IMR-90 (cell line): Measurements from ENCODE around the gene KCNN3. TPM values are rescaled to one million over a fixed set of nuclear protein-coding genes. Genes with fewer than 3 reads are reported as not detected.

Experiments
- ATAC-seq: fragments of 200-7000 bp; cut with Tn5 transposase; 2 replicates; pipeline ENCODE4 v1.9.1; 2020; ENCODE audit warnings: low read depth, mild to moderate bottlenecking, moderate library complexity
- BruUV-seq: library from RNA; stranded (reverse); fragments of 400-500 nt; replicated peaks from 2 replicates; lab custom pipeline; 2021; lab: Mats Ljungman, UMichigan
- CTCF ChIA-PET: fragments of 300-600 bp; formaldehyde crosslinking; extraction: SDS; loops from one replicate; lab custom pipeline; 2021; ENCODE audit warnings: antibody characterized with exemption; lab: Yijun Ruan, JAX
- POLR2A ChIA-PET: fragments of 300-600 bp; sonication (Branson Sonifier 250); formaldehyde crosslinking; loops from one replicate; lab custom pipeline; 2022; ENCODE audit warnings: antibody characterized with exemption; ENCODE audit not compliant: unreplicated experiment; lab: Charles Lee
- DNase-seq: peaks from one replicate; pipeline ENCODE4 v3.0.0; 2013
- H2AFZ ChIP-seq: replicated peaks from 2 replicates; pipeline ENCODE3; 2013; ENCODE audit warnings: low read length, mild to moderate bottlenecking; ENCODE audit not compliant: poor library complexity
- H2AK5ac ChIP-seq: 2 replicates; pipeline ENCODE4 v1.6.1; 2013; ENCODE audit warnings: low read depth, low read length, inconsistent platforms
- H2AK9ac ChIP-seq: replicated peaks from 2 replicates; pipeline ENCODE3; 2013; ENCODE audit warnings: mild to moderate bottlenecking, low read depth, low read length, moderate library complexity; ENCODE audit not compliant: poor library complexity
- H2BK120ac ChIP-seq: 2 replicates; pipeline ENCODE4 v1.6.1; 2013; ENCODE audit warnings: low read depth, low read length, inconsistent platforms
- H2BK15ac ChIP-seq: 3 replicates; pipeline ENCODE4 v1.6.1; 2013; ENCODE audit warnings: low read depth, low read length, inconsistent platforms
- H2BK20ac ChIP-seq: 2 replicates; pipeline ENCODE4 v1.6.1; 2013; ENCODE audit warnings: low read depth, mild to moderate bottlenecking, inconsistent platforms, low read length, moderate library complexity
- H2BK5ac ChIP-seq: 2 replicates; pipeline ENCODE4 v1.6.1; 2013; ENCODE audit warnings: mild to moderate bottlenecking, low read depth, low read length, inconsistent platforms; ENCODE audit not compliant: poor library complexity, severe bottlenecking
- H3K14ac ChIP-seq: replicated peaks from 2 replicates; pipeline ENCODE4 v1.6.1; 2013; ENCODE audit warnings: low read depth, low read length, inconsistent platforms
- H3K18ac ChIP-seq: 2 replicates; pipeline ENCODE4 v1.6.1; 2013; ENCODE audit warnings: low read depth, low read length, control low read depth
- H3K23ac ChIP-seq: 2 replicates; pipeline ENCODE4 v1.6.1; 2013; ENCODE audit warnings: low read depth, low read length, inconsistent platforms
- H3K27ac ChIP-seq: 2 replicates; pipeline ENCODE4 v1.5.1; 2013; ENCODE audit warnings: mild to moderate bottlenecking, control low read depth, low read length; ENCODE audit not compliant: insufficient read depth
- H3K27me3 ChIP-seq: 2 replicates; pipeline ENCODE4 v1.6.1; 2013; ENCODE audit warnings: low read length; ENCODE audit not compliant: control insufficient read depth, insufficient read depth
- H3K36me3 ChIP-seq: 2 replicates; pipeline ENCODE4 v1.6.1; 2013; ENCODE audit warnings: low read length, mixed read lengths; ENCODE audit not compliant: control insufficient read depth, insufficient read depth
- H3K4ac ChIP-seq: 2 replicates; pipeline ENCODE4 v1.6.1; 2013; ENCODE audit warnings: low read depth, low read length, inconsistent platforms
- H3K4me1 ChIP-seq: 2 replicates; pipeline ENCODE4 v1.6.1; 2013; ENCODE audit warnings: low read length, mixed read lengths; ENCODE audit not compliant: control insufficient read depth, insufficient read depth
- H3K4me2 ChIP-seq: 2 replicates; pipeline ENCODE4 v1.6.1; 2013; ENCODE audit warnings: low read depth, mild to moderate bottlenecking, control low read depth, low read length, moderate library complexity
- H3K4me3 ChIP-seq: 2 replicates; pipeline ENCODE4 v1.5.1; 2013; ENCODE audit warnings: low read depth, mild to moderate bottlenecking, control low read depth, low read length, moderate library complexity; ENCODE audit not compliant: insufficient read depth
- H3K56ac ChIP-seq: 2 replicates; pipeline ENCODE4 v1.6.1; 2013; ENCODE audit warnings: low read length, inconsistent platforms; ENCODE audit not compliant: insufficient read depth; ENCODE audit errors: extremely low read depth
- H3K79me1 ChIP-seq, 2 experiments: 2 replicates each; pipeline ENCODE4 v1.6.1; 2013; ENCODE audit warnings: low read length in 2 of 2, inconsistent platforms in 1 of 2, low read depth in 1 of 2
- H3K9ac ChIP-seq: 2 replicates; pipeline ENCODE4 v1.6.1; 2013; ENCODE audit warnings: low read depth, low read length, control low read depth
- H3K9me1 ChIP-seq: 2 replicates; pipeline ENCODE4 v1.6.1; 2013; ENCODE audit warnings: low read length, inconsistent platforms; ENCODE audit not compliant: insufficient read depth
- H3K9me3 ChIP-seq: 2 replicates; pipeline ENCODE4 v1.6.1; 2013; ENCODE audit warnings: low read length; ENCODE audit not compliant: control insufficient read depth, insufficient read depth
- H4K20me1 ChIP-seq: 2 replicates; pipeline ENCODE4 v1.6.1; 2013; ENCODE audit warnings: low read length, inconsistent platforms; ENCODE audit not compliant: insufficient read depth
- H4K5ac ChIP-seq: 2 replicates; pipeline ENCODE4 v1.6.1; 2013; ENCODE audit warnings: mild to moderate bottlenecking, low read depth, low read length, control low read depth
- H4K8ac ChIP-seq, 2 experiments: 2 replicates each; pipeline ENCODE4 v1.6.1; 2013; ENCODE audit warnings: low read depth in 2 of 2, low read length in 2 of 2, control low read depth in 1 of 2, inconsistent platforms in 1 of 2
- H4K91ac ChIP-seq: 2 replicates; pipeline ENCODE4 v1.6.1; 2013; ENCODE audit warnings: low read depth, low read length, inconsistent platforms; ENCODE audit not compliant: insufficient read depth
- BHLHE40 ChIP-seq: fragments of 150-350 bp; IDR thresholded peaks from 2 replicates; pipeline ENCODE4 v1.6.1; 2016; ENCODE audit warnings: mild to moderate bottlenecking, low read depth, low read length
- CEBPB ChIP-seq: IDR thresholded peaks from 2 replicates; pipeline ENCODE4 v1.6.1; 2012; ENCODE audit warnings: low read depth, low read length, improper control_type of control experiment
- CHD1 ChIP-seq: IDR thresholded peaks from 2 replicates; pipeline ENCODE4 v1.6.1; 2012; ENCODE audit warnings: low read depth, low read length, improper control_type of control experiment
- ELK1 ChIP-seq: fragments of 150-350 bp; IDR thresholded peaks from 2 replicates; pipeline ENCODE4 v1.6.1; 2016; ENCODE audit warnings: low read depth, mild to moderate bottlenecking, low read length, moderate library complexity, borderline replicate concordance
- FOS ChIP-seq: fragments of 150-350 bp; IDR thresholded peaks from 2 replicates; pipeline ENCODE4 v1.6.1; 2016; ENCODE audit warnings: low read depth, low read length
- MAFK ChIP-seq: IDR thresholded peaks from 2 replicates; pipeline ENCODE4 v1.6.1; 2012; ENCODE audit warnings: low read depth, low read length, improper control_type of control experiment
- MAZ ChIP-seq: IDR thresholded peaks from 2 replicates; pipeline ENCODE4 v1.6.1; 2012; ENCODE audit warnings: low read depth, mild to moderate bottlenecking, low read length, improper control_type of control experiment, moderate library complexity, borderline replicate concordance
- MXI1 ChIP-seq: IDR thresholded peaks from 2 replicates; pipeline ENCODE4 v1.6.1; 2012; ENCODE audit warnings: low read depth, mild to moderate bottlenecking, low read length, moderate library complexity, borderline replicate concordance
- NFE2L2 ChIP-seq: fragments of 150-350 bp; IDR thresholded peaks from 2 replicates; pipeline ENCODE4 v1.6.1; 2016; ENCODE audit warnings: low read depth, mild to moderate bottlenecking, low read length
- POLR2A ChIP-seq: IDR thresholded peaks from 2 replicates; pipeline ENCODE4 v1.6.1; 2012; ENCODE audit warnings: mild to moderate bottlenecking, low read depth, low read length
- RAD21 ChIP-seq: IDR thresholded peaks from 2 replicates; pipeline ENCODE4 v1.6.1; 2012; ENCODE audit warnings: low read length, improper control_type of control experiment
- RCOR1 ChIP-seq: IDR thresholded peaks from 2 replicates; pipeline ENCODE4 v1.6.1; 2012; ENCODE audit warnings: mild to moderate bottlenecking, low read length, improper control_type of control experiment; ENCODE audit not compliant: insufficient replicate concordance
- RFX5 ChIP-seq: IDR thresholded peaks from 2 replicates; pipeline ENCODE4 v1.8.0; 2012; ENCODE audit warnings: low read depth, mild to moderate bottlenecking, low read length, moderate library complexity
- SMC3 ChIP-seq: fragments of 150-350 bp; IDR thresholded peaks from 2 replicates; pipeline ENCODE4 v1.6.1; 2016; ENCODE audit warnings: low read depth, mild to moderate bottlenecking, antibody characterized with exemption, low read length, moderate library complexity
- WGBS, 2 experiments: methylation state at CpG; one replicate each; pipeline versions ENCODE4 v1.1.5 to v1.1.7; 2013; ENCODE audit warnings: missing lambda C conversion rate in 2 of 2; ENCODE audit not compliant: insufficient read length in 1 of 2; ENCODE audit errors: extremely low coverage in 2 of 2; 5-methylcytosine and 5-hydroxymethylcytosine counted together
- dilution Hi-C: fragments of 300-500 bp; cut with HindIII; formaldehyde crosslinking; loops from one replicate; pipeline ENCODE4 v1.14.3; 2018; ENCODE audit warnings: low sequenced_read_pairs; ENCODE audit not compliant: unreplicated experiment
- in situ Hi-C: fragments of 300-500 bp; cut with MboI; formaldehyde crosslinking; loops from 3 replicates; pipeline ENCODE4 v1.14.3; 2019; ENCODE audit warnings: low sequenced_read_pairs, inconsistent platforms, mixed read lengths
- intact Hi-C: fragments of 100-400 bp; cut with micrococcal nuclease; formaldehyde crosslinking; loops from 2 replicates; pipeline ENCODE4 v1.10.0; 2022
- polyA plus RNA-seq, 3 experiments: library from polyadenylated mRNA; depleted of rRNA; stranded (reverse); fragments of >200 nt; gene quantifications; 2 replicates each; pipeline ENCODE4 v1.2.3, GENCODE V29; 2012; ENCODE audit warnings: low replicate concordance in 1 of 3
- total RNA-seq: library from RNA; depleted of rRNA; stranded (reverse); fragments of >200 nt; gene quantifications from 2 replicates; pipeline ENCODE4 v1.2.3, GENCODE V29; 2012
- TF ChIP-seq, protein P1 (sequence below): fragments of 150-350 bp; IDR thresholded peaks from 2 replicates; pipeline ENCODE4 v1.6.1; 2017; ENCODE audit warnings: mild to moderate bottlenecking, antibody characterized with exemption, low read length, low read depth
- TF ChIP-seq, protein P2 (sequence below): conservative IDR thresholded peaks from 2 replicates; pipeline ENCODE4 v1.5.1; 2012; ENCODE audit warnings: mild to moderate bottlenecking, low read depth, low read length, improper control_type of control experiment

KCNN3 gene
- total and polyA plus RNA-seq, 2 of the 4 experiments (the other 2 are of a cell fraction) = 0.02 TPM; not detected in 1

DNA sequence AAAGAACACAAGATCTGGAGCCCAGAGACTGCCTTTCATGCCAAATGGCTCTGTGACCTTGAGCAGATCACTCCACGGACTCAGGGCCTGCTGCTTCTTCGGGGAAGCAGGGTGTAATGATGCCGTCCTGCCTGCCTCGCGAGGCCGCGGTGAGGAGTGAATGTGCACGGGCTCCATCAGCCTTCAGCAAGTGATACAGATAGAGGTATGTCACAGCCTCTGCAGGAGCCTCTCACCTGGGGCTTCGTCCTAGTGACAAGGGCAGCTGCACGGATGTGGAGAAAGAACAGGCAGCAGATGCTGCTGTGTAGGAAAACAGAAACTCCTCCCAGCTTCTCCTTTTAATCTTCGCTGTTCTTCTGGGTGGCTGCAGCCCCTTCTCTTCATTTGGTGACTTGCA is 127.5 kb downstream of the KCNN3 start:
- ATAC-seq = no peak
- H4K20me1 ChIP-seq = no peaks in the 10 kb centered on the region
- no peaks in the 10 kb centered on the region for H3K36me3 ChIP-seq
- no peak overlapping the region for H3K4ac ChIP-seq
- no TSS peak for BruUV-seq
- H2AK9ac ChIP-seq = no peak overlapping the region
- no peak overlapping the region for H4K8ac ChIP-seq
- H2AFZ ChIP-seq = no peak overlapping the region
- TF ChIP-seq POLR2A (no peak), ELK1 (no peak), MXI1 (no peak), NFE2L2 (no peak), FOS (no peak), BHLHE40 (no peak), MAFK (no peak), SMC3 (no peak), CEBPB (no peak), RAD21 (no peak), MAZ (no peak), RCOR1 (no peak), RFX5 (no peak), CHD1 (no peak)
- TF ChIP-seq, protein P1, sequence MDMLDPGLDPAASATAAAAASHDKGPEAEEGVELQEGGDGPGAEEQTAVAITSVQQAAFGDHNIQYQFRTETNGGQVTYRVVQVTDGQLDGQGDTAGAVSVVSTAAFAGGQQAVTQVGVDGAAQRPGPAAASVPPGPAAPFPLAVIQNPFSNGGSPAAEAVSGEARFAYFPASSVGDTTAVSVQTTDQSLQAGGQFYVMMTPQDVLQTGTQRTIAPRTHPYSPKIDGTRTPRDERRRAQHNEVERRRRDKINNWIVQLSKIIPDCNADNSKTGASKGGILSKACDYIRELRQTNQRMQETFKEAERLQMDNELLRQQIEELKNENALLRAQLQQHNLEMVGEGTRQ = no peak
- TF ChIP-seq, protein P2, sequence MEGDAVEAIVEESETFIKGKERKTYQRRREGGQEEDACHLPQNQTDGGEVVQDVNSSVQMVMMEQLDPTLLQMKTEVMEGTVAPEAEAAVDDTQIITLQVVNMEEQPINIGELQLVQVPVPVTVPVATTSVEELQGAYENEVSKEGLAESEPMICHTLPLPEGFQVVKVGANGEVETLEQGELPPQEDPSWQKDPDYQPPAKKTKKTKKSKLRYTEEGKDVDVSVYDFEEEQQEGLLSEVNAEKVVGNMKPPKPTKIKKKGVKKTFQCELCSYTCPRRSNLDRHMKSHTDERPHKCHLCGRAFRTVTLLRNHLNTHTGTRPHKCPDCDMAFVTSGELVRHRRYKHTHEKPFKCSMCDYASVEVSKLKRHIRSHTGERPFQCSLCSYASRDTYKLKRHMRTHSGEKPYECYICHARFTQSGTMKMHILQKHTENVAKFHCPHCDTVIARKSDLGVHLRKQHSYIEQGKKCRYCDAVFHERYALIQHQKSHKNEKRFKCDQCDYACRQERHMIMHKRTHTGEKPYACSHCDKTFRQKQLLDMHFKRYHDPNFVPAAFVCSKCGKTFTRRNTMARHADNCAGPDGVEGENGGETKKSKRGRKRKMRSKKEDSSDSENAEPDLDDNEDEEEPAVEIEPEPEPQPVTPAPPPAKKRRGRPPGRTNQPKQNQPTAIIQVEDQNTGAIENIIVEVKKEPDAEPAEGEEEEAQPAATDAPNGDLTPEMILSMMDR = no peak
- H3K79me1 ChIP-seq = no peaks in the 10 kb centered on the region
- no peak overlapping the region for H2BK120ac ChIP-seq
- H3K9ac ChIP-seq = no peak overlapping the region
- no peak overlapping the region for H2BK20ac ChIP-seq
- 0 out of 2 replicates have a peak, but pooled peaks cover 2% of the 10 kb centered on the region for H3K9me3 ChIP-seq
- H4K91ac ChIP-seq = no peak overlapping the region
- no peak overlapping the region for H3K4me2 ChIP-seq
- H3K18ac ChIP-seq = no peak overlapping the region
- CTCF ChIA-PET = no interaction called here
- H3K4me1 ChIP-seq = no peaks in the 10 kb centered on the region
- no CpG with 5 or more reads among the region's 11 CpGs for WGBS, 2 experiments
- no peak overlapping the region for H3K23ac ChIP-seq
- no peak overlapping the region for H4K5ac ChIP-seq
- POLR2A ChIA-PET = no interaction called here
- no peak overlapping the region for H3K27ac ChIP-seq
- H2BK5ac ChIP-seq = no peak overlapping the region
- no peak overlapping the region for H3K56ac ChIP-seq
- H3K14ac ChIP-seq = no peak overlapping the region
- peaks cover 52% of the 10 kb centered on the region for H3K27me3 ChIP-seq
- dilution Hi-C loops (no loop called here), in situ Hi-C loops (no loop called here), intact Hi-C loops (no loop called here)
- H3K9me1 ChIP-seq = no peaks in the 10 kb centered on the region
- DNase-seq = no peak
- no peak overlapping the region for H2BK15ac ChIP-seq
- H3K4me3 ChIP-seq = no peak overlapping the region
- no peak overlapping the region for H2AK5ac ChIP-seq
